CD4-positive, alpha-beta T cell treated with Interleukin-12 subunit alpha and Interleukin-12 subunit beta, for 1 hour (primary cell): Measurements from ENCODE around the gene TBC1D21.

Source experiments
- DNase-seq: peaks from one replicate; pipeline ENCODE4 v3.0.0-alpha.2; 2020

TBC1D21 gene

GRCh38 chr15:73912030-73912596 is 38.7 kb downstream of the TBC1D21 start:
- DNase-seq: no peak

- peak; percentile 13 for DNase-seq
Measured at GRCh38 chr15:73914145-73914544, 40.8 kb downstream of the TBC1D21 start.

GRCh38 chr15:73915082-73915481 is 41.7 kb downstream of the TBC1D21 start:
- no peak for DNase-seq

GRCh38 chr15:73918784-73919183 is 45.4 kb downstream of the TBC1D21 start:
- DNase-seq: no peak

GRCh38 chr15:73919706-73920105 is 46.3 kb downstream of the TBC1D21 start:
- no peak for DNase-seq

DNA sequence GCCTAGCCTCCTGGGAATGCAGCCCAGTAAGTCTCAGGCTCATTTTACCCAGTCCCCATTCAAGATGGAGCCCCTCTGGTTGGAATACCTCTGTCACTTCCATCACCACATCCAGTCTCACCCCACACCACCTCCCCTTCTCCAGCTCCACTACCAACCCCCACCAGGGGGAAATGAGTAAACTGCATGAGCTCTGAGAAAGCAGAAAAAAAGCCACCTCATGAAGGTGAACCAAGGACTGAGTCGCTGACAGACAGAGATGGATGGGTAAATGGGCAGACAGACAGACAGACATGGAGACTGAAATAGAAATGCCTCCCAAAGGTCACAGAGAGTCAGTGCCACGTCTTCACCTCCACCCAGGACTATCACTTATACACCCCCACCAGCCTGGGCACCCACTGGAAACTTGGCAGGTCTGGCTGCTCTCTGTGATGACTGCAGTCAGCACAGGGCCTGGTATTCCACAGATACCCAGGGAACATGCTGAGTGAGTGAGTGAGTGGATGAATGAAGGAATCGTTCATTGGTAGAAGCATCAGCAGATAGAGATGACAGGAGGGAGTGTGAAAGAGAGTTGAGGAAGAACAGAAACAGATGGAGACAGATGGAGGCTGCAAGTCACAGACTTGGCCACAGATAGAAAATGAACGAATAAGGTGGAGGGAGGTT is 48.0 kb downstream of the TBC1D21 start:
- no peak for DNase-seq

DNA sequence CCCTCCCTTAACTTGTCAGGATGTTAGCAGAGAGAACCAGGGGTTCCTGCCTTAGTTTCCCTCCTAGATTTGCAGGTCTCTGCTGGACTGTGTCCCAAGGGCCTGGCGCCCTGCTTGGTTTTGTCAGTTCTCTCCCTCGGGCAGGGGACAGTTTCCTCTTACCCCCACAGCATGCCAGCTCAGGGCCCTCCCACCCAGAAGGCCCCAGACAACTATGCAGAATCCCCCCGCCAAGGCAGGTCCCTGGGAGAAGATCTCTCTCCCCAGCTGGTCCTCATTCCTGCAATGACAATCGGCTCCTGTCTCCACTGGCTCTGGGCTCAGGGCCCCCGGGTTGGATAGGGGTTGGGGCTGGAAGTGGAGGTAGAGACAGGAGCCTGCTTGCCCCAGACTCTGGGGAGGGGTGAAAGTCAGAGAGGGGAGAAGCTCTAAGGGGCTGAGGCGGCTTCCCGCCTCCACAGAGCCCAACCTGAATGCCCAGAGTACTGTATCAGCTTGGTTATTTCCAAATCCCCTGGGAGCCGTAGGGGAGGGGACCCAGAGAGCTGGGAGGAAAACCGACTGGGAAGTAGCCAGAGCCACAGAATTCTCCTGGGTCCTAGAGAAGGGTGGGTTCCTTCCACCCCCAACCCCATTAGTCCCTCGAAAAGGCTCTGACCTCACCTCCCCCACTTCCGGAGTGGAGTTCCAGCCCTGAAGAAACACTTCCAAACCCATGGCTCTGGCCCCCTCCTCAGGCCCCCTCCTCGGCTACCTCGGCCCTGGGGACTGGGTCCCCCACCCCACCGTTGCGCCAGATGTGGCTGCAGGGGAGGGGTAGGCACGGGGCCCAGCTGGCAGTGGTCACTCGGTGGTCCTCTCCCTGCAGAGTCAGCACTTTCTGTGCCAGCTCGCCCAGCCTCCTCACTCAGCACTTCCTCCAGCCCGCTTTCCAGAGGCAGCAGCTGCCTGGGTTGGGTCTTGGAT is 49.1 kb downstream of the TBC1D21 start:
- DNase-seq: no peak

DNA sequence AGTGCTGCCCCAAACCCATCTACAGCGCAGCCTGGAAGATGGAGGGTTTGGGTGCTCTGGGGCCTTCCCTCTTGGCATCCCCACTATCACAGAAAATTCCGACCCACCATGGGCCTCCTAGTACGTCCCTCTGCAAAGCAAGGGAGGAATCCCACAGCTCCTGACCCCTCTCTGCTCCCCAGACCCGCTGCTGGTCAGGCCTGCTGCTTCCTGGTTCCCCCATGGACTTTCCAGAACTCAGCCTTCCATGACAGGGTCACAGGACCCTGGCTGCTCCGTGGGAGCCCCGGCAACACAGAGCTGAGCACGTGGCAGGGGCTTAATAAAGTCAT is 49.8 kb downstream of the TBC1D21 start:
- no peak for DNase-seq

- DNase-seq: no peak
Measured at GRCh38 chr15:73923488-73924164, 50.3 kb downstream of the TBC1D21 start.

GRCh38 chr15:73924171-73924921 is 51.0 kb downstream of the TBC1D21 start:
- DNase-seq: peak; percentile 27

- no peak for DNase-seq
Measured at GRCh38 chr15:73925848-73926218, 52.5 kb downstream of the TBC1D21 start.

GRCh38 chr15:73926219-73927002 is 53.0 kb downstream of the TBC1D21 start, which contains the start of gene LOXL1:
TSS of gene LOXL1 (plus strand) at chr15:73926462. CDS start at chr15:73926784, 322 bp downstream.
- no peak for DNase-seq

DNA sequence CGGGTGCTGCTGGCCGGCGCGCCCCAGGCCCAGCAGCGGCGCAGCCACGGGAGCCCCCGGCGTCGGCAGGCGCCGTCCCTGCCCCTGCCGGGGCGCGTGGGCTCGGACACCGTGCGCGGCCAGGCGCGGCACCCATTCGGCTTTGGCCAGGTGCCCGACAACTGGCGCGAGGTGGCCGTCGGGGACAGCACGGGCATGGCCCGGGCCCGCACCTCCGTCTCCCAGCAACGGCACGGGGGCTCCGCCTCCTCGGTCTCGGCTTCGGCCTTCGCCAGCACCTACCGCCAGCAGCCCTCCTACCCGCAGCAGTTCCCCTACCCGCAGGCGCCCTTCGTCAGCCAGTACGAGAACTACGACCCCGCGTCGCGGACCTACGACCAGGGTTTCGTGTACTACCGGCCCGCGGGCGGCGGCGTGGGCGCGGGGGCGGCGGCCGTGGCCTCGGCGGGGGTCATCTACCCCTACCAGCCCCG is 53.7 kb downstream of the TBC1D21 start:
- DNase-seq: peak; percentile 40

- DNase-seq: peak; percentile 80
Measured at GRCh38 chr15:73927476-73928240, 54.3 kb downstream of the TBC1D21 start.

DNA sequence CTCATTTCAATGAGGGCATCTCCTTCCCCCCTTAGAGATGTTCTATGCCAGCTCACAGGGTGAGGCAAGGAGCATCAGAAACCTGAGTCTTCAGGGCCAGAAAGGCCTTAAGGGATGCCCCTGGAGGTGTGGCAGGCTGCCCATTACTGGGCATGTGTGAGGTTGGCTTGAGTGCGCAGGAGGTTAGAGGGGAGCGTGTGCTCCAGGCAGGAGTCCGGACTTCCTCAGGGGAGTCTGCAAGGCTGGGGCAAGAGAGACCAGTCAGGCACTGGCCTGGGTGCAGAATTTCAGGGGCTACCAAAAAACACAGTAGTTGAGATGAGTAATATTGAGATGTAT is 54.8 kb downstream of the TBC1D21 start:
- no peak for DNase-seq

DNA sequence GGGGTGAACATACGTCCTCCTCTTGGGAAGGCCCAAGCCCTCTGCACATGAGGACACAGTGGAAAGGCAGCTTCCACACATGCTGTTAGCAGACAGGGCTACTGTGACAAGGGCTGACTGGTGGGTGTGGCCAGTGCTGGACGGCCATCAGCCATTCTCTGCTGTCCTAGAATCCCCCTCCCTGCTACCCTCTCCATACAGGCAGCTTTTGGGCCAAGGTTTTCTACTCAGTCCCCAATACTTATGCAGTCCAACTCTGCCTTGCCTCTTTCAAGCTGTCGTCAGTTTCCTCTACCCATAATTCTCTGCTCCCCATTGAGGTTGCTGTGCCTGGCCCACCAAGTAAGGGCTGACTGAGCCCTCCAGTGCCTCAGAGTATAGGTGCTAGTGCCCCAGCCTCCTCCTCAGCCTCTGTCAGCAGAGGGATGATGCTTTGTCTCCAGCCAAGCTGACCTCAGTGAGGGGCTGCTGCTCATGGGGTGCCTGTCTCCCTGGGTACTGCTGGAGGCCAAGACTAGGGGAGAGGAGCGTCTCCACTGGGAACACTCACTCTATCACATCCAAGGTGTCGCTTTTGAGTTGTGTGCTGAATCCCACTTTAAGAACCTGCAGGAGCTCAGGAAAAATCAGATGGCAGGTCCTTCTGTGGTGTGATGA is 55.7 kb downstream of the TBC1D21 start:
- no peak for DNase-seq

- no peak for DNase-seq
Measured at GRCh38 chr15:73930371-73930770, 57.0 kb downstream of the TBC1D21 start.

DNA sequence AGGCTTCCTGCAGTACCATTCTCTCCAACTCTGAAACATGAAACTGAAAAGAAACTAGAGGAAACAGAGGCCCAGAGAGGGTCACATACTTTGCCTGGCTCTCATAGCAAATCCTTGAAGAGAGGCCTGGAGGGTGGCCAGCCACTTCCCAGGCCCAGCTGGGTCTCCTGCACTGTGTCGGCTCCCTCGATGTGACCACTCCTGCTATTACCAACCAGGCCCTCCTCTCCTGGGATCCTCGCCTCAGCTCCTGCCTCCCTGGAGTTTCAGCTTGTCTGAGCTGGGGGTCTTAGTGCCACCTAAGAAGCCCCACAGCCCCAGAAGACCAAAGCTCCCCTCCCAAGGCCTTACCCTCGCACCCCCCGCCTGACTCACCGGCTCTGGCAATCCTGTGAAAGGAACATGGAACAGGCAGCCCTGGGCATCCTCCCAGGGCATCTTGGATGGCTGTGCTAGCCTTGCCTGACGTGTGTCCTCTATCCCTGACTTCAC is 57.5 kb downstream of the TBC1D21 start:
- DNase-seq: no peak

- no peak for DNase-seq
Measured at GRCh38 chr15:73931441-73931840, 58.1 kb downstream of the TBC1D21 start.
